Neural crest cell (in vitro differentiated cells): ENCODE data around the gene CAMK4. TPM values are rescaled to one million over a fixed set of nuclear protein-coding genes. Genes with fewer than 3 reads are reported as not detected.

Source experiments
- DNase-seq: peaks from one replicate; pipeline ENCODE4 v3.0.0; 2021; ENCODE audit warnings: low read depth, mixed read lengths, low spot score
- H3K27ac Mint-ChIP-seq: one replicate; pipeline ENCODE4 v1.8.0; 2021; ENCODE audit warnings: mild to moderate bottlenecking, mixed read lengths; ENCODE audit not compliant: unreplicated experiment
- H3K27me3 Mint-ChIP-seq: 2 replicates; pipeline ENCODE4 v1.8.0; 2021; ENCODE audit warnings: low read depth, mild to moderate bottlenecking, mixed read lengths
- H3K36me3 Mint-ChIP-seq: 2 replicates; pipeline ENCODE4 v1.8.0; 2021; ENCODE audit warnings: low read depth, mild to moderate bottlenecking, mixed read lengths
- H3K4me1 Mint-ChIP-seq: 2 replicates; pipeline ENCODE4 v1.8.0; 2021; ENCODE audit warnings: mixed read lengths
- H3K4me3 Mint-ChIP-seq: one replicate; pipeline ENCODE4 v1.8.0; 2021; ENCODE audit warnings: mild to moderate bottlenecking, mixed read lengths
- H3K9me3 Mint-ChIP-seq: 2 replicates; pipeline ENCODE4 v1.8.0; 2021; ENCODE audit warnings: mixed read lengths
- CTCF ChIP-seq: fragments of 200-600 bp; sonication (generic); conservative IDR thresholded peaks from 2 replicates; pipeline ENCODE4 v1.5.0; 2021; ENCODE audit warnings: antibody characterized with exemption, mild to moderate bottlenecking
- total RNA-seq: library from RNA; stranded (reverse); gene quantifications from 2 replicates; pipeline ENCODE4 v1.2.1, GENCODE V29; 2021

CAMK4 gene
- total RNA-seq, 1 donor from 2014 or later, result 9.4 TPM

DNA sequence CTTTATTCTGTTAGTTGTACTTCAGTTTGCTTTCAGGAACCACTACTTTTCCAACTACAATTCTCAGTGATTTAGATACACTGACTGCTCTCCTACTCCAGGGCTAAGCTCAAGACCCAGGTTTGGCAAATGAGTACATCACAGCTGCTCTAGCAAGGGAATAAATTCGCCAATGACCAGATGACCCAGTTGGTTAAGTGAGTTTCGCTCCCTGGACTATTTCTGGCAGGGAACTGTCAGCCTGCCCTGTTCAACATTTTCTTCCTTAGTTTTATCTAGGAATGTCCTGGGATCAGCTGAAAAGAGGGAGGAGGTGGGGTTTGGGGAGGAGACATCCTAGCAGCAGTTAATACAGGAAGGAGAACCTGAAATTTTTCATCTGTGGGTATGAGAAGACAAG, 294.6 kb downstream of the CAMK4 start:
- no peak overlapping the region for H3K27ac Mint-ChIP-seq
- no peaks in the 10 kb centered on the region for H3K36me3 Mint-ChIP-seq
- no peaks in the 10 kb centered on the region for H3K9me3 Mint-ChIP-seq
- no peaks in the 10 kb centered on the region for H3K27me3 Mint-ChIP-seq
- no peak for DNase-seq
- peaks cover 9% of the 10 kb centered on the region for H3K4me1 Mint-ChIP-seq
- H3K4me3 Mint-ChIP-seq, result no peak overlapping the region
- TF ChIP-seq CTCF, result no peak

- Mint-ChIP-seq H3K36me3 (no peaks in the 10 kb centered on the region), H3K27me3 (no peaks in the 10 kb centered on the region), H3K4me3 (no peak overlapping the region), H3K4me1 (no peaks in the 10 kb centered on the region), H3K9me3 (no peaks in the 10 kb centered on the region), H3K27ac (no peak overlapping the region)
- DNase-seq, result no peak
- TF ChIP-seq CTCF, result no peak
Observed at GRCh38 chr5:111520908-111521307, 296.7 kb downstream of the CAMK4 start.

- H3K9me3 Mint-ChIP-seq, result peaks cover 3% of the 10 kb centered on the region
Observed at GRCh38 chr5:111528056-111528455, 303.9 kb downstream of the CAMK4 start.

GRCh38 chr5:111530298-111530740, 306.1 kb downstream of the CAMK4 start:
- peaks cover 8% of the 10 kb centered on the region for H3K9me3 Mint-ChIP-seq
- TF ChIP-seq CTCF, result no peak
- no peaks in the 10 kb centered on the region for H3K27me3 Mint-ChIP-seq
- no peak overlapping the region for H3K27ac Mint-ChIP-seq
- H3K4me3 Mint-ChIP-seq, result no peak overlapping the region
- H3K4me1 Mint-ChIP-seq, result peaks cover 13% of the 10 kb centered on the region
- DNase-seq, result no peak
- no peaks in the 10 kb centered on the region for H3K36me3 Mint-ChIP-seq

More at GRCh38 chr5:111528056-111528455, 303.9 kb downstream of the CAMK4 start:
- no peaks in the 10 kb centered on the region for H3K36me3 Mint-ChIP-seq
- no peak overlapping the region for H3K4me3 Mint-ChIP-seq
- no peaks in the 10 kb centered on the region for H3K27me3 Mint-ChIP-seq
- peaks cover 13% of the 10 kb centered on the region for H3K4me1 Mint-ChIP-seq
- TF ChIP-seq CTCF, result no peak
- H3K27ac Mint-ChIP-seq, result no peak overlapping the region
- no peak for DNase-seq

GRCh38 chr5:111532886-111533582, 308.9 kb downstream of the CAMK4 start:
- Mint-ChIP-seq H3K27ac (no peak overlapping the region), H3K4me1 (peaks cover 13% of the 10 kb centered on the region), H3K4me3 (no peak overlapping the region), H3K36me3 (no peaks in the 10 kb centered on the region), H3K9me3 (peaks cover 8% of the 10 kb centered on the region), H3K27me3 (no peaks in the 10 kb centered on the region)
- no peak for TF ChIP-seq CTCF
- DNase-seq, result no peak
